HG03135 (cell line): Measurements from ENCODE around the gene SLC4A5.

Source experiments
- ATAC-seq: cut with Tn5 transposase; IDR thresholded peaks from one replicate; pipeline ENCODE4 v1.9.1; 2021; ENCODE audit warnings: mild to moderate bottlenecking, moderate library complexity; ENCODE audit not compliant: unreplicated experiment

Gene SLC4A5

DNA sequence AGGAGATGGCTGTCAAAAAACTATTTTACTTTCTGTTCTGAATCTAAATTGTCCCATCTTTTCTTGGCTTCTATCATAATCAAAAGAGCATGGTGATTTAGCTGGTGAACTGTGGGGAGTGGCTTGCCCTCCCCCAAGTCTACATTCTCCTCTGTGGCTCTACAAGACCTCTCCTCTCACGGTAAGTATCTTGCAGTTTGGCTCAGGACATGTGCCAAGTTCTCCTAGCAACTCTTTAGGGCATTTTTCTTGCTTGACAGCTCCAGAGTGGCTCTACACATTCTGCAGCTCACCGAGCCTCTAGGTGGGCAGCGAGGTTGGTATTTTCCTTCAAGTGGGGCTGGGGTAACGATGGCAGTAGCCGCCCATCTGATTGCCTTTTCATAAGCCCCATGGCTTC, 29.1 kb downstream of the SLC4A5 start:
- ATAC-seq: no peak

DNA sequence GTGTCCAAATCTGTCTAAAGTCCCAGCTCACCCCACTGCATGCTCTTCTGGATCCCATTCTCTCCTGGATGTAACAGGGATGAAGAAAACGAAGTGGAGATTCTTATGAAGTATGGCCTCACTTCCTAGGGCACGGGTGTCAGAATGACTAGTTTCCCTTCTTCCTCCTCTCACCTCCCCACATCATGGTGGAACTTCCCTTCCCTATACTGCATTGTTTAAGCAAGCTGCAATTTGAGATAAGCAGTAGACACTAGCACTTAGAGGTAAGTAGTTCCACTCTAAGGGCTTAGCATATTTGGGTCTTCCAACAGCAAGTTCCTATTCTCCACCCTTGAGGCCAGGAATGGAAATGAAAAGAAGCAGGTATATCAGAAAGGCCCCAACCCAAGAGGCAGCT, 29.7 kb downstream of the SLC4A5 start:
- no peak for ATAC-seq

DNA sequence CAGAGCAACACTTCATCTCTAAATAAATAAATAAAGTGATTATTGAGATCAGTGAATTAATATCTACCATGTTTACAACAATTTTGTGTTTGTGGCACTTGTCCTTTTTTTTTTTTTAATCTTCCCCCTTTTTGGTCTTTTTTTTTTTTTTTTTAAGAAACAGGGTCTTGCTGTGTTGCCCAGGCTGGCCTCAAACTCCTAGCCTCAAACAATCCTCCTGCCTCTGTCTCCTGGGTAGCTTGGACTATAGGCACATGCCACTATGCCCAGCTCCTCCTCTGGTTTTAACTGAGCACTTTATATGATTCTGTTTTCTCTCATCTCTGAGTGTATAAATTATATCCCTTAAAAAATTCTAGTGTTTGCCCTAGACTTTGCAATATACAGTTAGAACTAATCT, 30.3 kb downstream of the SLC4A5 start:
- ATAC-seq: no peak

GRCh38 chr2:74307720-74308119, 35.5 kb downstream of the SLC4A5 start:
- ATAC-seq: no peak

DNA sequence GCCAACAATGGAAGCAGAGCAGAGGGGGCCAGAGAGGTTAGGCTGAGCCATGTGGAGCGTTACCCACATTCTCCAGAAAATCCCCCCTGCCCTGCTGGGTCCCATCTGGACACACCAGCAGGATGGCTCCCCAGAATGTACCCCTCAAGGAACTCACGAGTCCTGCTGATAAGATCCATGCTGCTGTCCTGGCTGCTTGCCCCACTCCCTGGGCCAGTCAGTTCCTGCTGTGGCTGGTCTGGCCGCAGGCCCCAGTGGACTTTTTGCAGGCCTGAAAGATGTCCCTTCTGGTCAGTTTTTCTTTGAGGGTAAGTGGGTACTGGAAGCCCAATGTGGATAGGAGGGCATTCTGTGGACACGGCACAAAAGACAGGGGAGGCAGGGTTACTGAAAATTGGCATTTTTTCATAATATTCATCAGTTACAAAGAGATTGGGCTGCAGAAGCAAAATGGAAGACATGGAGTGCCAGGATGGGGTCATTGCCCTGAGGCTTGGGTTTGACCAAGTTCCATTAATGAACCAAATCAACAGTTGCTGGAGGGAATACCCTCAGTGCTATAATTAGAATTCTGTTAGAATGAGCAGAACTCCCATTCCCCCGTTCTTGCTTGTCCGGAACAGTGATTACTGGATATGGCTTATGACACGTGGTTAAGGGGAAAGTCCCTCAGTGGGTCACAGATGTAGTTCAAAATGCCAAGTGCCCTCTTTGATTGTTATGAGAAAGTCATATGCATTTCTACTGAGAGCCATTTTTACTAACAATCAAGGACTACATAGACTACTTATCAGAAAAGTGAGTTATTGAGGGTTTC, 38.7 kb downstream of the SLC4A5 start:
- ATAC-seq: no peak

- no peak for ATAC-seq
Measured at GRCh38 chr2:74302865-74303264, 40.4 kb downstream of the SLC4A5 start.

DNA sequence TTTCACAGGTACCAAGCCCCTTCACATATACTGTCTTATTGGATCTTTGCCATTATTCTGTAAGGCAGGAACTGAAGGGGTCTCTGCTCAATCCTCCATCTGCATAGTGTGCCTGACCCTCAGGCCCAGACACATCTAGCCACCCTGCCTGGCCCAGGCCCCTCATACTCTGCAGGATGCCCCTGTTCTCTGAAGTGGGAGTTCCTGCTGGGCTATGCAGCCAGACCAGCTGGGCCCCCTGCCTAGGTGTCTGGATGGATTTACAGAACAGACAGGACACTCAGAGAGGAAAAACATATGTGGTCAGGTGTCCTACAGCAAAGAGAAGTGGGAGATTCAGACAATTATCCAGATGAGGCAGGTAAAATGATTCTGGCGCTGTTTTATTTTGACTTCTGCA, 42.0 kb downstream of the SLC4A5 start:
- no peak for ATAC-seq

GRCh38 chr2:74300506-74300905, 42.7 kb downstream of the SLC4A5 start:
- no peak for ATAC-seq

DNA sequence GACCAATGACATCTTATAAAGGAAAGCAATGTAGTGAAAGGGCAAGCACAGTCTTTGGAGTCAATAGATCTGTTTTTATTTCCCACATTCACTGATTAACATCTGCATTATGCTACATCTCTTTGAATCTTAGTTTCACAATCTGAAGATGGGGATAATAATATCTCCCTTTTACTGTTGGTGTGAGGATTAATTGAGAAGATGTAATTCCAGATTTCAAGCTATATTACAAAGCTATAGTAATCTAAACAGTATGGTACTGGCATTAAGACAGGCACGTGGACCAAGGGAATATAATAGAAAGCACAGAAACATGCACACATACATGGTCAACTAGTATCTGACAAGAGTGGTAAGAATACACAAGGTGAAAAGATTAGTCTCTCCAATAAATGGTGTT, 45.3 kb downstream of the SLC4A5 start:
- no peak for ATAC-seq

DNA sequence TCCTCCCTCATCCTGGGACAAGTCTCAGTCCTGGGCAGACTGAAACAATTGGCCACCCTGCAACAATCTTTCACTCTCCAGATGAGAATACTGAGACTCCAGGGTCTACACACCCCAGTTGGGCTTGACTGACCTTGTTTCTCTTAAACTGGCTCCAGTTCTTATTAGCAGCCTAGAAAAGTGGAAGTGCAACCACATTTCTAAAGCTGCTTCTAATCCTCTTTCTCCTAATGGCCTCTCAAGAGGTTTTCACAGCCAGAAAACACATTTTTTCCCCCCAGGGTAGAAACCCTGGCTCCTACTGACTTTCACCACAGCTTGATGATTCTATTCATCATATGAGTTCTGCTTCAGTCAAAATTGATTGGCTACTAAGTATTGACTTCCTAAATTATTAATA, 45.8 kb downstream of the SLC4A5 start:
- no peak for ATAC-seq

- ATAC-seq: no peak
Measured at GRCh38 chr2:74293191-74293991, 49.8 kb downstream of the SLC4A5 start.

GRCh38 chr2:74292751-74293150, 50.5 kb downstream of the SLC4A5 start:
- no peak for ATAC-seq

- no peak for ATAC-seq
Measured at GRCh38 chr2:74291886-74292621, 51.2 kb downstream of the SLC4A5 start.

GRCh38 chr2:74291218-74291544, 52.0 kb downstream of the SLC4A5 start:
- ATAC-seq: peak; percentile 30

DNA sequence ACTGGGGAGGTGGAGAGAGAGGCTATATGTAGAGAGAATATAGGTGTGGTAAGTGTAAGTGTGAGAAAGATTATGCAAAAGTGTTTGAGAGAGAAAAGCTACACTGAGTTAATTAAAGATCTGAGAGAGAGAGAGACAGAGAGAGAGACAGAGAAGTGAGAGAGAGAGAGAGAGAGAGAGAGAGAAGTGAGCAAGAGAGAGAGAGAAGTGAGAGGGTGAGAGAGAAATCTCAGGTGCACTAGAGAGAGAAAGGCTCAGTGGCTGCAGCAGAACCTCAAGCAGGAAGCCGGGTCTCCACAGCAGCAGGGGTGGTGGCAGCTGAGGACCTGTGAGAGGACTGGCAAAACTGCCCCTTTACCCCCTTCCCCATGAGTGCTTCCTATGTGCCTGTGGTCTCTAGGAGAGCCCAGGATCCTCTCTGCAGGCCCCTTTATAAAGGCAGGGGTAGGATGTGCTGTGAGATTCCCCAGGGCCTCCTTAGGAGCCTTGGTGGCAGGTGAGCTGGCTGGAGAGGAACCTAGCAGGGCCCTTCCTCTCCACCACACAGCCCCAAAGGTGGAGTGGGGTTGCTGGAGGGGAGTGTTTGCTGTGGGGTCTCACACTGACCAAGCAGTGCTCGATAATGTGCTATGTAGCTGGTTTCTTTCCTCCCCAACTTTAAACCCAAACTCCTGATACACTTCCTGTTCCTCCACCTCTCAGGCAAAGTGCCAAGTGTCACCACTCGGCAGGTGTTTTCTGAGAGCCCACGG, 52.6 kb downstream of the SLC4A5 start:
- peak; percentile 65 for ATAC-seq

DNA sequence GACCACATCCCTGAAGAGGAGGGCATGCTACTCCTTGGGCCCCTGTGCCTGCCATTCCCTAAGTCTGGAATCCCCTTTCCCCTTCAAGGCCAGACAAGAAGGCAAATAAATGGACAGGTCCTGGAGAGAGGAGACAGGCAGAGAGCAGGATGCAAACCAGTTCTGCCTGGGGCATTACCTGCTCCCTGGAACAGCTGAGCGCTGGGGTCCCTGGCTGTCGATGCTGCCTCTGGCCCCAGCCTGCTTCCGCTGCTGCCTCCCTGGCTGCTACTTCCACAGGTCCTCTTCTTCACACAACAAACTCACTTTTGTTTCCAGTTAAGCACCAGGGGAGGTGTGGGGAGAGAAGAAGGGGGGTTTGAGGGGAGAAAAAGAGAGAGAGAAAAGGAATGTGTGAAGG, 53.1 kb downstream of the SLC4A5 start:
- ATAC-seq: no peak

- no peak for ATAC-seq
Measured at GRCh38 chr2:74286725-74287124, 56.5 kb downstream of the SLC4A5 start.

DNA sequence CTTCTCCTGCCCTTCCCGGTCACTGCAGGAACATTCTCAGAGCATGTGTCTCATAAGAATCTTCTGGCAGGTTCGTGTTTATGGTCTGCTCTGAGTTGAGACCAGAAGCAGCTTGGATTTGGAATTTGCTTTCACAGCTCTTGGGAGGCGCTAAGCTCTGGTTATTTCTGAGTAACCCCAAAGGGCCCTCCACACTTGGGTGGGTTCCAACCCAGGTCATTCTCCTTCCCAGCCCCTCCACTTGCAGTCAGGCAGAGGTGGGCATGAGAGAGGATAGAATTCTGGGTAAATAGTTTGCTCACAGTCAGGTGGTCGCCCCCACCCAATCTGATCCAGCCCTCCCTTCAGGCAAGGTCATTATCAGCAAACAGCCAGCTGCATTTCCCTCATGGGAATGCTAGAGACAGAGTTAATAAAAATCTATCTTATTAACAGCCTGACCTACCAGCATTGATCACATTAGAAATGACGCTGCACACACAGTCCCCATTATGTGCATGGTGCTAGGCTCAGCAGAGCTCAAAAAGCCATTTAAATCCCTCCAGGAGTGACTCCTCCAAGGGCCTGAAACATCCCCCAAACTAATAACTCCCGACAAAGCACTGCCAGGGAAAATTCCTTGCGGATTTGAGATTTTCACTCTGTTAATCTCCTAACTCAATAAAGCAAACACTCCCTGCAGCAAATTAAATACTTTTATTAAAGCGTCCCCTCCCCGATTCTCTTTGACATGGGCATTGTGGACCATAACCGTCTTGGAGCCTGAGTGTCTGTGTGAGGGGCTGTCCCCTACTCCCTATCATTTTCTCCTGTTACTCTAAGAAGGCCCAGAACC, 61.9 kb downstream of the SLC4A5 start:
- ATAC-seq: no peak

GRCh38 chr2:74278694-74279093, 64.5 kb downstream of the SLC4A5 start:
- no peak for ATAC-seq

DNA sequence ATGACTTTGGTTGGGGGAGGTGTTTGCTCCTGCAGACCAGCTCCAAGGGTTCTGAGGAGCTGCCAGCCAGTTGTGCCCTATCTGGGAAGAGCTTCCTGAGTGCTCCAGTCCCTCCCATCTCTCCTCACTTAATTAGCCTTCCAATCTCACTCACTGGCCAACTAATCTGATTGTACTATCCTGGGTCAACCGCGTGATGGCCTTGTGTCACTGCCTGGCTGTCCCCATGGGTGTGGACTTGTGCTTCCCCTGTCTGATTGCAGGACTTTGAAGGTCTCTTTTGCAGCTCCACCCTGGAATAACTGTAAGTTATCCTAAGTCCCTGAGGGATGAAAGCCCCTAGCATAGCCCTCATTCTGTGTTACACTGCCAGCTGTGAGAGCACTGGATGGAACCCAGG, 65.0 kb downstream of the SLC4A5 start:
- no peak for ATAC-seq
